ENCODE data around the gene DPYSL5. TPM values are rescaled to one million over a fixed set of nuclear protein-coding genes. Genes with fewer than 3 reads are reported as not detected.

DPYSL5 gene
- 0.90 TPM for polyA plus RNA-seq (2013, experiment 1 of 2)
- polyA plus RNA-seq (2013, experiment 2 of 2) = 0.81 TPM

DNA sequence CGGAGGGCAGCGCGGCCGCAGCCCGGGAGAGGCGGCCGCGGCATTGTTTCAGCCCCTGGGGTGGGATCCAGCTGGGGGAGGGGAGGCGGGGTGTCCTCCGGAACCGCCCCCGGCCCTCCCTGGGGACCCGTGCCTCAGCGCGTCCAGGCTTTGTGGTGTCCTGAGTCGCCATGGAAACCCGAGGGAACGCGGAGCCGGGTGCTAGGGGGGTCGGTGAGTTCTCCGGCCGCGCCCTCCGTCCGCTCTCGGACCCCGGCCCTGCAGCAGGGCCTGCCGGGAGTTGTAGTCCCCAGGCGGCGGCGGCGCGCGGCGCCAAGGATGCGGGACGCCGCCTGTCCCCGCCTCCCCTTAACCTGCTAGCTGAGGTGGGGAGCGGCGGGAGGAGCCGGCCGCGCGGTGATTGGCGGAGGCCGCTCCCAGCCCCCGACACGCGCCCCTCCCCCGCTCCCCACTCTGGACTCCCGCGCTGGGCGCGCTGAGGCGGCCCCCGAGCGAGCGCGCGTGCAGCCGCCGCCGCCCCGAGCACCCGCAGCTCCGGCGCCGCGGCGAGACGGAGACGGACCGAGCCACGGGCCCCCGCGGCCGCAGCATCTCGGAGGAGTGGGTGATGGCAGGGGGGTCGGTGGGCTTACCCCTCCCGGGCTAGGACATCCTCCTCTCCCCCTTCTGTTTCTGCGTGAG lies at the start of gene DPYSL5:
TSS of gene DPYSL5 (plus strand) at position 478 of the 681 bp plus-strand sequence. CDS start 50,368 bp downstream, outside the sequence.
- no peaks in the 10 kb centered on the region for H3K4me1 ChIP-seq (ENCODE audit: control insufficient read depth, low read depth, low read length)
- H3K4me3 ChIP-seq (ENCODE audit: low read length) = peak within 1 kb of the TSS; percentile 43
- H3K27me3 ChIP-seq (ENCODE audit: insufficient read depth, low read length, poor library complexity) = peaks cover 48% of the 10 kb centered on the region
- no peak within 1 kb of the TSS for H2BK120ac ChIP-seq (ENCODE audit: low read depth, low read length)
- H2BK15ac ChIP-seq (replicated peaks; ENCODE audit: low read depth) = no peak within 1 kb of the TSS
- no peak within 1 kb of the TSS for H3K27ac ChIP-seq (ENCODE audit: low read depth, low read length)
- H4K8ac ChIP-seq (ENCODE audit: low read depth, low read length) = no peak within 1 kb of the TSS
- no peak within 1 kb of the TSS for H3K23ac ChIP-seq (ENCODE audit: low read length)
- H2AK5ac ChIP-seq (ENCODE audit: low read length) = no peak within 1 kb of the TSS
- H2BK5ac ChIP-seq (ENCODE audit: low read length) = no peak within 1 kb of the TSS
- peak within 1 kb of the TSS; percentile 71 for H3K4me2 ChIP-seq (ENCODE audit: low read length)
- H3K79me1 ChIP-seq (ENCODE audit: low read length) = no peaks in the 10 kb centered on the region
- H3K56ac ChIP-seq (ENCODE audit: low read length) = peak within 1 kb of the TSS; percentile 84
- H4K5ac ChIP-seq (ENCODE audit: low read length) = no peak within 1 kb of the TSS
- H3K79me2 ChIP-seq (ENCODE audit: control insufficient read depth, insufficient read depth, low read length) = no peaks in the 10 kb centered on the region
- H3K36me3 ChIP-seq (ENCODE audit: control insufficient read depth, insufficient read depth, low read length) = no peaks in the 10 kb centered on the region
- no peak within 1 kb of the TSS for H3K18ac ChIP-seq (ENCODE audit: low read length)
- peak within 1 kb of the TSS; percentile 63 for H3K9ac ChIP-seq (ENCODE audit: low read length)
- peak; percentile 84 for DNase-seq
- no CpG with 5 or more reads among the region's 83 CpGs for WGBS (ENCODE audit: extremely low coverage, insufficient coverage, low lambda C conversion rate)
- no peak within 1 kb of the TSS for H3K4ac ChIP-seq (ENCODE audit: low read depth, low read length)

GRCh38 chr2:26801328-26801727 lies 46.6 kb upstream of the DPYSL5 start:
- Histone ChIP-seq H3K9ac (ENCODE audit: low read length) (no peak overlapping the region), H2BK120ac (ENCODE audit: low read depth, low read length) (no peak overlapping the region), H3K4me2 (ENCODE audit: low read length) (no peak overlapping the region), H3K4me1 (ENCODE audit: control insufficient read depth, low read depth, low read length) (no peaks in the 10 kb centered on the region), H4K5ac (ENCODE audit: low read length) (no peak overlapping the region), H3K4me3 (ENCODE audit: low read length) (no peak overlapping the region), H3K23ac (ENCODE audit: low read length) (no peak overlapping the region), H4K8ac (ENCODE audit: low read depth, low read length) (no peak overlapping the region), H3K27me3 (ENCODE audit: insufficient read depth, low read length, poor library complexity) (no peaks in the 10 kb centered on the region), H2BK15ac (replicated peaks; ENCODE audit: low read depth) (no peak overlapping the region), H3K36me3 (ENCODE audit: control insufficient read depth, insufficient read depth, low read length) (peaks cover 5% of the 10 kb centered on the region), H3K18ac (ENCODE audit: low read length) (no peak overlapping the region), H3K79me1 (ENCODE audit: low read length) (no peaks in the 10 kb centered on the region), H2AK5ac (ENCODE audit: low read length) (no peak overlapping the region), H2BK5ac (ENCODE audit: low read length) (no peak overlapping the region), H3K79me2 (ENCODE audit: control insufficient read depth, insufficient read depth, low read length) (no peaks in the 10 kb centered on the region), H3K4ac (ENCODE audit: low read depth, low read length) (no peak overlapping the region), H3K27ac (ENCODE audit: low read depth, low read length) (no peak overlapping the region), H3K56ac (ENCODE audit: low read length) (no peak overlapping the region)
- DNase-seq = no peak
- no CpG with 5 or more reads among the region's 4 CpGs for WGBS (ENCODE audit: extremely low coverage, insufficient coverage, low lambda C conversion rate)

DNA sequence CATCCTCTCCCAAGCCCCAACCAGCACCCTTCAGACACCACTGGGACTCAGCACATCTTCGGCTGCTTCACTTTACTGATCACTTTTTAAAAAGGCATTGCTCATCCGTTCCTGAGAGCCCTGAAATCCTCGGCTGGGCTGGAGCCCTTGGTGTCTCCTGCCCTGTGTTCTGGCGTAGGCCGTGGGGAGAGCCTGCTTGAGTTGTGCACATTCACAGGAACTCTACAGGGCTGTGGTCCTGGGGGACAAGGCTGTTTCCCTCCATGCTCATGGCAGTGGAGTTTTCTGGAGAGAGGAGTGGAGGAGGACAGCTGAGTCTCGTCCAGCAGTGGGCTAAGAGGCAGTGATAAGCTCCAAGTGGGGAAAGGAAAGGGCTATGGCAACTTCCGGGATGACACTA lies 46.1 kb upstream of the DPYSL5 start:
- Histone ChIP-seq H4K8ac (ENCODE audit: low read depth, low read length) (no peak overlapping the region), H3K4me1 (ENCODE audit: control insufficient read depth, low read depth, low read length) (no peaks in the 10 kb centered on the region), H3K9ac (ENCODE audit: low read length) (no peak overlapping the region), H3K27me3 (ENCODE audit: insufficient read depth, low read length, poor library complexity) (no peaks in the 10 kb centered on the region), H3K36me3 (ENCODE audit: control insufficient read depth, insufficient read depth, low read length) (peaks cover 4% of the 10 kb centered on the region), H3K23ac (ENCODE audit: low read length) (no peak overlapping the region), H3K4ac (ENCODE audit: low read depth, low read length) (no peak overlapping the region), H3K27ac (ENCODE audit: low read depth, low read length) (no peak overlapping the region), H2AK5ac (ENCODE audit: low read length) (no peak overlapping the region), H3K79me1 (ENCODE audit: low read length) (no peaks in the 10 kb centered on the region), H2BK5ac (ENCODE audit: low read length) (no peak overlapping the region), H3K56ac (ENCODE audit: low read length) (no peak overlapping the region), H3K18ac (ENCODE audit: low read length) (no peak overlapping the region), H3K4me2 (ENCODE audit: low read length) (no peak overlapping the region), H4K5ac (ENCODE audit: low read length) (no peak overlapping the region), H2BK120ac (ENCODE audit: low read depth, low read length) (no peak overlapping the region), H3K79me2 (ENCODE audit: control insufficient read depth, insufficient read depth, low read length) (no peaks in the 10 kb centered on the region), H3K4me3 (ENCODE audit: low read length) (no peak overlapping the region), H2BK15ac (replicated peaks; ENCODE audit: low read depth) (no peak overlapping the region)
- DNase-seq = no peak
- no CpG with 5 or more reads among the region's 7 CpGs for WGBS (ENCODE audit: extremely low coverage, insufficient coverage, low lambda C conversion rate)

GRCh38 chr2:26805241-26805676 lies 42.7 kb upstream of the DPYSL5 start:
- H3K36me3 ChIP-seq (ENCODE audit: control insufficient read depth, insufficient read depth, low read length) = no peaks in the 10 kb centered on the region
- H3K4me3 ChIP-seq (ENCODE audit: low read length) = no peak overlapping the region
- H3K79me2 ChIP-seq (ENCODE audit: control insufficient read depth, insufficient read depth, low read length) = no peaks in the 10 kb centered on the region
- H3K9ac ChIP-seq (ENCODE audit: low read length) = no peak overlapping the region
- no peak overlapping the region for H2BK15ac ChIP-seq (replicated peaks; ENCODE audit: low read depth)
- H3K27me3 ChIP-seq (ENCODE audit: insufficient read depth, low read length, poor library complexity) = no peaks in the 10 kb centered on the region
- no peak overlapping the region for H3K27ac ChIP-seq (ENCODE audit: low read depth, low read length)
- no peak overlapping the region for H4K5ac ChIP-seq (ENCODE audit: low read length)
- no CpG with 5 or more reads among the region's 5 CpGs for WGBS (ENCODE audit: extremely low coverage, insufficient coverage, low lambda C conversion rate)
- H2BK5ac ChIP-seq (ENCODE audit: low read length) = no peak overlapping the region
- no peak overlapping the region for H4K8ac ChIP-seq (ENCODE audit: low read depth, low read length)
- H3K23ac ChIP-seq (ENCODE audit: low read length) = no peak overlapping the region
- H3K4ac ChIP-seq (ENCODE audit: low read depth, low read length) = no peak overlapping the region
- H3K4me2 ChIP-seq (ENCODE audit: low read length) = no peak overlapping the region
- no peak overlapping the region for H3K18ac ChIP-seq (ENCODE audit: low read length)
- no peaks in the 10 kb centered on the region for H3K79me1 ChIP-seq (ENCODE audit: low read length)
- H2AK5ac ChIP-seq (ENCODE audit: low read length) = no peak overlapping the region
- H2BK120ac ChIP-seq (ENCODE audit: low read depth, low read length) = no peak overlapping the region
- no peaks in the 10 kb centered on the region for H3K4me1 ChIP-seq (ENCODE audit: control insufficient read depth, low read depth, low read length)
- DNase-seq = no peak
- H3K56ac ChIP-seq (ENCODE audit: low read length) = no peak overlapping the region

- Histone ChIP-seq H3K4me1 (ENCODE audit: control insufficient read depth, low read depth, low read length) (no peaks in the 10 kb centered on the region), H3K79me1 (ENCODE audit: low read length) (no peaks in the 10 kb centered on the region), H3K56ac (ENCODE audit: low read length) (no peak overlapping the region), H3K23ac (ENCODE audit: low read length) (no peak overlapping the region), H3K27me3 (ENCODE audit: insufficient read depth, low read length, poor library complexity) (no peaks in the 10 kb centered on the region), H2BK15ac (replicated peaks; ENCODE audit: low read depth) (no peak overlapping the region), H3K4me3 (ENCODE audit: low read length) (no peak overlapping the region), H3K36me3 (ENCODE audit: control insufficient read depth, insufficient read depth, low read length) (no peaks in the 10 kb centered on the region), H3K79me2 (ENCODE audit: control insufficient read depth, insufficient read depth, low read length) (no peaks in the 10 kb centered on the region), H2BK120ac (ENCODE audit: low read depth, low read length) (no peak overlapping the region), H3K27ac (ENCODE audit: low read depth, low read length) (no peak overlapping the region), H2BK5ac (ENCODE audit: low read length) (no peak overlapping the region), H3K4ac (ENCODE audit: low read depth, low read length) (no peak overlapping the region), H3K9ac (ENCODE audit: low read length) (no peak overlapping the region), H2AK5ac (ENCODE audit: low read length) (no peak overlapping the region), H3K4me2 (ENCODE audit: low read length) (no peak overlapping the region), H4K5ac (ENCODE audit: low read length) (no peak overlapping the region), H3K18ac (ENCODE audit: low read length) (no peak overlapping the region), H4K8ac (ENCODE audit: low read depth, low read length) (no peak overlapping the region)
- no CpG with 5 or more reads among the region's 2 CpGs for WGBS (ENCODE audit: extremely low coverage, insufficient coverage, low lambda C conversion rate)
- peak; percentile 48 for DNase-seq
Observed at GRCh38 chr2:26807788-26808460, 40.0 kb upstream of the DPYSL5 start.

Measured in mesendoderm (in vitro differentiated cells).